Mesenchymal stem cell (in vitro differentiated cells and primary cell): ENCODE measurements around the gene PPP1R3G.
A peak's percentile ranks its signal among the peaks of the same experiment; 100 is the strongest.

Experiments
- DNase-seq: peaks from one replicate; pipeline ENCODE4 v3.0.0-alpha.2; 2013
- H2AFZ ChIP-seq: one replicate; pipeline ENCODE4 v1.6.1; 2013; ENCODE audit warnings: low read depth, mild to moderate bottlenecking, control low read depth, inconsistent platforms, low read length, moderate library complexity
- H2AK5ac ChIP-seq: 2 replicates; pipeline ENCODE4 v1.6.1; 2013; ENCODE audit warnings: low read length, moderate library complexity, mild to moderate bottlenecking, inconsistent platforms; ENCODE audit not compliant: severe bottlenecking
- H2BK120ac ChIP-seq: one replicate; pipeline ENCODE4 v1.6.1; 2013; ENCODE audit warnings: low read depth, mild to moderate bottlenecking, inconsistent platforms, low read length, moderate library complexity
- H2BK12ac ChIP-seq, 2 experiments: one replicate each; pipeline ENCODE4 v1.6.1; 2013; ENCODE audit warnings: inconsistent platforms in 2 of 2, low read length in 2 of 2, mild to moderate bottlenecking in 2 of 2, moderate library complexity in 2 of 2, control low read depth in 1 of 2
- H2BK15ac ChIP-seq: one replicate; pipeline ENCODE4 v1.6.1; 2013; ENCODE audit warnings: mild to moderate bottlenecking, low read depth, inconsistent platforms; ENCODE audit not compliant: poor library complexity, severe bottlenecking
- H2BK5ac ChIP-seq: 2 replicates; pipeline ENCODE4 v1.6.1; 2013; ENCODE audit warnings: low read depth, mild to moderate bottlenecking, low read length, control low read depth, inconsistent platforms; ENCODE audit not compliant: poor library complexity, severe bottlenecking
- H3K14ac ChIP-seq, 2 experiments: one replicate each; pipeline ENCODE4 v1.6.1; 2013; ENCODE audit warnings: inconsistent platforms in 2 of 2, low read length in 2 of 2, control low read depth in 1 of 2, mild to moderate bottlenecking in 1 of 2, moderate library complexity in 1 of 2
- H3K18ac ChIP-seq, 2 experiments: one replicate each; pipeline ENCODE4 v1.6.1; 2013; ENCODE audit warnings: inconsistent platforms in 2 of 2, low read length in 2 of 2, control low read depth in 1 of 2, low read depth in 1 of 2, mild to moderate bottlenecking in 1 of 2
- H3K23ac ChIP-seq, 2 experiments: one replicate each; pipeline ENCODE4 v1.6.1; 2013; ENCODE audit warnings: inconsistent platforms in 2 of 2, low read length in 2 of 2, mild to moderate bottlenecking in 2 of 2, moderate library complexity in 2 of 2, control low read depth in 1 of 2
- H3K27ac ChIP-seq: 2 replicates; pipeline ENCODE4 v1.5.1; 2013; ENCODE audit warnings: mild to moderate bottlenecking, moderate library complexity, low read length, control low read depth, inconsistent platforms; ENCODE audit not compliant: poor library complexity, severe bottlenecking
- H3K27me3 ChIP-seq, 2 experiments: 2 replicates each; pipeline versions ENCODE4 v1.6.1 to v1.7.0; 2013; ENCODE audit warnings: low read length in 2 of 2, mild to moderate bottlenecking in 2 of 2, moderate library complexity in 2 of 2, control low read depth in 1 of 2, inconsistent platforms in 1 of 2; ENCODE audit not compliant: control insufficient read depth in 1 of 2, insufficient read depth in 1 of 2
- H3K36me3 ChIP-seq, 2 experiments: 2 replicates each; pipeline versions ENCODE4 v1.6.1 to v1.7.0; 2013; ENCODE audit warnings: low read length in 2 of 2, control low read depth in 1 of 2, inconsistent platforms in 1 of 2, low read depth in 1 of 2, mild to moderate bottlenecking in 1 of 2; ENCODE audit not compliant: insufficient read depth in 2 of 2, control insufficient read depth in 1 of 2
- H3K4ac ChIP-seq, 2 experiments: one replicate each; pipeline ENCODE4 v1.6.1; 2013; ENCODE audit warnings: inconsistent platforms in 2 of 2, low read length in 2 of 2, mild to moderate bottlenecking in 2 of 2, moderate library complexity in 2 of 2, control low read depth in 1 of 2, low read depth in 1 of 2
- H3K4me1 ChIP-seq: 2 replicates; pipeline ENCODE4 v1.6.1; 2013; ENCODE audit warnings: low read depth, low read length, control low read depth; ENCODE audit not compliant: control insufficient read depth, insufficient read depth
- H3K4me2 ChIP-seq: 2 replicates; pipeline ENCODE4 v1.6.1; 2013; ENCODE audit warnings: low read length, mild to moderate bottlenecking, inconsistent platforms; ENCODE audit not compliant: poor library complexity, severe bottlenecking
- H3K4me3 ChIP-seq, 2 experiments: 2 replicates each; pipeline versions ENCODE4 v1.5.1 to v1.7.0; 2013; ENCODE audit warnings: low read length in 2 of 2, mild to moderate bottlenecking in 2 of 2, control low read depth in 1 of 2, low read depth in 1 of 2; ENCODE audit not compliant: insufficient read depth in 1 of 2
- H3K79me1 ChIP-seq: replicated peaks from 2 replicates; pipeline ENCODE4 v1.6.1; 2013; ENCODE audit warnings: mild to moderate bottlenecking, control low read depth, low read length, inconsistent platforms; ENCODE audit not compliant: poor library complexity, severe bottlenecking
- H3K9ac ChIP-seq: 2 replicates; pipeline ENCODE4 v1.7.0; 2013; ENCODE audit warnings: mild to moderate bottlenecking, low read length, moderate library complexity
- H3K9me3 ChIP-seq: 2 replicates; pipeline ENCODE4 v1.7.0; 2013; ENCODE audit warnings: mild to moderate bottlenecking, low read length; ENCODE audit not compliant: control insufficient read depth
- H4K8ac ChIP-seq: one replicate; pipeline ENCODE4 v1.6.1; 2013; ENCODE audit warnings: inconsistent platforms, mild to moderate bottlenecking, low read length, moderate library complexity
- H4K91ac ChIP-seq: one replicate; pipeline ENCODE4 v1.6.1; 2013; ENCODE audit warnings: mild to moderate bottlenecking, low read length, inconsistent platforms
- WGBS: methylation state at CpG from one replicate; pipeline ENCODE4 v1.1.7; 2013; ENCODE audit warnings: mixed read lengths; 5-methylcytosine and 5-hydroxymethylcytosine counted together

The PPP1R3G gene

GRCh38 chr6:5110246-5110645 is 25.1 kb downstream of the PPP1R3G start:
- Histone ChIP-seq H2BK15ac (no peak overlapping the region), H3K4me1 (peaks cover 5% of the 10 kb centered on the region), H2BK5ac (no peak overlapping the region), H3K27me3 (no peaks in the 10 kb centered on the region), H2BK12ac (no peak overlapping the region), H2AK5ac (no peak overlapping the region), H3K4me2 (no peak overlapping the region), H3K27ac (no peak overlapping the region), H3K9ac (no peak overlapping the region), H4K91ac (no peak overlapping the region), H3K14ac (no peak overlapping the region), H2AFZ (no peak overlapping the region), H3K79me1 (peaks cover 4% of the 10 kb centered on the region), H4K8ac (no peak overlapping the region), H3K36me3 (peaks cover 0 to 18% of the 10 kb centered on the region in 2 experiments), H3K4me3 (no peak overlapping the region), H2BK120ac (no peak overlapping the region), H3K18ac (no peak overlapping the region), H3K23ac (no peak overlapping the region), H3K9me3 (no peaks in the 10 kb centered on the region), H3K4ac (no peak overlapping the region)
- DNase-seq = no peak
- 95% methylated on average over 16 of the region's 16 CpGs for WGBS

DNA sequence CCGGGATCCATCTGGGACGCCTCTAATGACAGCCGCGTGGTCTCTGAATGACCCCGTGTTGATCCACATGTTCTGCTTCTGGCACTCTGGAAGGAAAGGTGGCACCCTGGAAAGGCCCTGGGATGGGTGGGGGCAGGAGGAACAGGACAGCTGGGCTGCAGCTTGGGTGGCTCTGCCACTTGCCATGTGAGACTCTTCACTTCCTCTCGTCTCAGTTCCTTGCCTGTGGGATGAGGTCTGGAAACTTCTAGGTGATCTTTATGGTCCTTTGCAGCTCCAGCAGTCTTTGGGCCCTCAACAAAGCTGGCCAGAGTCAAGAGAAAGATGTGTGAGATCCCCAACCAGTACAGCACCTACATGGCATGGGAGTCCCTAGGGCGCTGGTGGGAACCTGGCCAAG is 26.5 kb downstream of the PPP1R3G start:
- Histone ChIP-seq H2BK15ac (no peak overlapping the region), H3K9me3 (no peaks in the 10 kb centered on the region), H3K4me3 (no peak overlapping the region), H3K36me3 (peaks cover 0 to 18% of the 10 kb centered on the region in 2 experiments), H3K4me1 (peaks cover 6% of the 10 kb centered on the region), H2BK12ac (peak overlapping the region in 1 of 2 experiments; percentile 73), H2AK5ac (no peak overlapping the region), H3K27me3 (no peaks in the 10 kb centered on the region), H4K91ac (no peak overlapping the region), H3K23ac (no peak overlapping the region), H3K9ac (no peak overlapping the region), H3K27ac (no peak overlapping the region), H3K4ac (no peak overlapping the region), H3K4me2 (no peak overlapping the region), H2BK120ac (no peak overlapping the region), H3K14ac (no peak overlapping the region), H2AFZ (no peak overlapping the region), H2BK5ac (no peak overlapping the region), H3K79me1 (peaks cover 6% of the 10 kb centered on the region), H4K8ac (no peak overlapping the region), H3K18ac (peak overlapping the region in 1 of 2 experiments; percentile 16)
- DNase-seq = no peak
- WGBS = 98% methylated on average over 7 of the region's 7 CpGs

GRCh38 chr6:5112066-5112799 is 27.1 kb downstream of the PPP1R3G start:
- peaks cover 8% of the 10 kb centered on the region for H3K4me1 ChIP-seq
- no peak overlapping the region for H3K23ac ChIP-seq
- no peak overlapping the region for H2BK5ac ChIP-seq
- peak overlapping the region; percentile 2 for H2AFZ ChIP-seq
- no peak overlapping the region for H3K4me2 ChIP-seq
- H3K9ac ChIP-seq = no peak overlapping the region
- no peaks in the 10 kb centered on the region for H3K27me3 ChIP-seq
- H2BK120ac ChIP-seq = no peak overlapping the region
- no peak overlapping the region for H3K14ac ChIP-seq
- H3K79me1 ChIP-seq = peaks cover 6% of the 10 kb centered on the region
- peak; percentile 84 for DNase-seq
- H3K4me3 ChIP-seq = no peak overlapping the region
- peak overlapping the region; percentile 15 for H4K91ac ChIP-seq
- 67% methylated on average over 17 of the region's 17 CpGs for whole genome bisulfite sequencing
- H3K4ac ChIP-seq = peak overlapping the region in 1 of 2 experiments; percentile 1
- no peak overlapping the region for H3K27ac ChIP-seq
- no peaks in the 10 kb centered on the region for H3K9me3 ChIP-seq
- H2BK12ac ChIP-seq = peak overlapping the region in 1 of 2 experiments; percentile 73
- H3K18ac ChIP-seq = peak overlapping the region in 1 of 2 experiments; percentile 16
- peaks cover 0 to 18% of the 10 kb centered on the region in 2 experiments for H3K36me3 ChIP-seq
- no peak overlapping the region for H2BK15ac ChIP-seq
- no peak overlapping the region for H4K8ac ChIP-seq
- H2AK5ac ChIP-seq = no peak overlapping the region

GRCh38 chr6:5113096-5113495 is 28.0 kb downstream of the PPP1R3G start:
- Histone ChIP-seq H2AK5ac (no peak overlapping the region), H2BK12ac (peak overlapping the region in 1 of 2 experiments; percentile 51), H4K8ac (no peak overlapping the region), H3K79me1 (peaks cover 6% of the 10 kb centered on the region), H3K27me3 (no peaks in the 10 kb centered on the region), H3K4ac (no peak overlapping the region), H3K18ac (peak overlapping the region in 1 of 2 experiments; percentile 24), H3K4me2 (no peak overlapping the region), H3K9ac (no peak overlapping the region), H4K91ac (no peak overlapping the region), H2BK5ac (no peak overlapping the region), H3K14ac (no peak overlapping the region), H3K4me1 (peaks cover 8% of the 10 kb centered on the region), H3K27ac (no peak overlapping the region), H3K23ac (no peak overlapping the region), H3K36me3 (peaks cover 0 to 18% of the 10 kb centered on the region in 2 experiments), H2BK15ac (no peak overlapping the region), H3K9me3 (no peaks in the 10 kb centered on the region), H3K4me3 (no peak overlapping the region), H2BK120ac (no peak overlapping the region), H2AFZ (no peak overlapping the region)
- 96% methylated on average over 8 of the region's 13 CpGs for WGBS
- DNase-seq = no peak
